HFF-Myc (cell line): ENCODE measurements around the gene GPHB5.

Experiments used
- DNase-seq: peaks from one replicate; pipeline ENCODE4 v3.0.0-alpha.2; 2011; ENCODE audit warnings: low read depth; ENCODE audit errors: extremely low read depth
- H3K4me3 ChIP-seq: replicated peaks from 2 replicates; pipeline ENCODE4 v1.5.1; 2011; ENCODE audit warnings: low read depth, mild to moderate bottlenecking, control low read depth, low read length
- CTCF ChIP-seq: IDR thresholded peaks from 2 replicates; pipeline ENCODE4 v1.5.1; 2012; ENCODE audit warnings: mild to moderate bottlenecking, low read depth, low read length, control low read depth; ENCODE audit errors: missing control alignments

The GPHB5 gene

GRCh38 chr14:63275611-63276010 is 43.1 kb downstream of the GPHB5 start:
- no peak overlapping the region for H3K4me3 ChIP-seq
- no peak for TF ChIP-seq CTCF
- DNase-seq, result no peak

- no peak overlapping the region for H3K4me3 ChIP-seq
- no peak for TF ChIP-seq CTCF
- no peak for DNase-seq
Observed at GRCh38 chr14:63273717-63274655, 44.7 kb downstream of the GPHB5 start.

GRCh38 chr14:63273129-63273528 is 45.6 kb downstream of the GPHB5 start:
- no peak for DNase-seq
- no peak for TF ChIP-seq CTCF
- no peak overlapping the region for H3K4me3 ChIP-seq

- no peak overlapping the region for H3K4me3 ChIP-seq
- no peak for TF ChIP-seq CTCF
- DNase-seq, result no peak
Observed at GRCh38 chr14:63269561-63270225, 49.0 kb downstream of the GPHB5 start.

- no peak for TF ChIP-seq CTCF
- no peak overlapping the region for H3K4me3 ChIP-seq
- no peak for DNase-seq
Observed at GRCh38 chr14:63268771-63269170, 50.0 kb downstream of the GPHB5 start.

GRCh38 chr14:63267171-63267570 is 51.6 kb downstream of the GPHB5 start:
- no peak for DNase-seq

More at GRCh38 chr14:63267171-63267570, 51.6 kb downstream of the GPHB5 start:
- H3K4me3 ChIP-seq, result no peak overlapping the region
- no peak for TF ChIP-seq CTCF
